NB4 (cell line): ENCODE measurements around the gene KTI12.
"Not testable (repeated sequence)": the region's sequence is repeated elsewhere in the genome, so short reads cannot be mapped to it uniquely, and the experiment has no call there.

ENCODE experiments used
- CTCF ChIP-seq: IDR thresholded peaks from one replicate; pipeline ENCODE4 v1.5.1; 2012; ENCODE audit warnings: low read depth, low read length
- MAX ChIP-seq: IDR thresholded peaks from 2 replicates; pipeline ENCODE4 v1.6.1; 2011; ENCODE audit warnings: low read depth, low read length
- POLR2A ChIP-seq: IDR thresholded peaks from 2 replicates; pipeline ENCODE4 v1.6.1; 2011; ENCODE audit warnings: mild to moderate bottlenecking; ENCODE audit not compliant: insufficient read length; ENCODE audit errors: extremely low read depth

GRCh38 chr1:52005548-52005947 lies 28.1 kb downstream of the KTI12 start:
- TF ChIP-seq CTCF, POLR2A, MAX: not testable (repeated sequence)
